Germinal center (tissue), 1 donor: ENCODE data around the gene MXD3.
A peak's percentile ranks its signal among the peaks of the same experiment; 100 is the strongest.
"Not testable (repeated sequence)": the region's sequence is repeated elsewhere in the genome, so short reads cannot be mapped to it uniquely, and the experiment has no call there.

ENCODE experiments used
- DNase-seq: peaks from one replicate; pipeline ENCODE4 v3.0.0; 2012; ENCODE audit warnings: mixed read lengths, low spot score

MXD3 gene, protein sequence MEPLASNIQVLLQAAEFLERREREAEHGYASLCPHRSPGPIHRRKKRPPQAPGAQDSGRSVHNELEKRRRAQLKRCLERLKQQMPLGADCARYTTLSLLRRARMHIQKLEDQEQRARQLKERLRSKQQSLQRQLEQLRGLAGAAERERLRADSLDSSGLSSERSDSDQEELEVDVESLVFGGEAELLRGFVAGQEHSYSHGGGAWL

DNA sequence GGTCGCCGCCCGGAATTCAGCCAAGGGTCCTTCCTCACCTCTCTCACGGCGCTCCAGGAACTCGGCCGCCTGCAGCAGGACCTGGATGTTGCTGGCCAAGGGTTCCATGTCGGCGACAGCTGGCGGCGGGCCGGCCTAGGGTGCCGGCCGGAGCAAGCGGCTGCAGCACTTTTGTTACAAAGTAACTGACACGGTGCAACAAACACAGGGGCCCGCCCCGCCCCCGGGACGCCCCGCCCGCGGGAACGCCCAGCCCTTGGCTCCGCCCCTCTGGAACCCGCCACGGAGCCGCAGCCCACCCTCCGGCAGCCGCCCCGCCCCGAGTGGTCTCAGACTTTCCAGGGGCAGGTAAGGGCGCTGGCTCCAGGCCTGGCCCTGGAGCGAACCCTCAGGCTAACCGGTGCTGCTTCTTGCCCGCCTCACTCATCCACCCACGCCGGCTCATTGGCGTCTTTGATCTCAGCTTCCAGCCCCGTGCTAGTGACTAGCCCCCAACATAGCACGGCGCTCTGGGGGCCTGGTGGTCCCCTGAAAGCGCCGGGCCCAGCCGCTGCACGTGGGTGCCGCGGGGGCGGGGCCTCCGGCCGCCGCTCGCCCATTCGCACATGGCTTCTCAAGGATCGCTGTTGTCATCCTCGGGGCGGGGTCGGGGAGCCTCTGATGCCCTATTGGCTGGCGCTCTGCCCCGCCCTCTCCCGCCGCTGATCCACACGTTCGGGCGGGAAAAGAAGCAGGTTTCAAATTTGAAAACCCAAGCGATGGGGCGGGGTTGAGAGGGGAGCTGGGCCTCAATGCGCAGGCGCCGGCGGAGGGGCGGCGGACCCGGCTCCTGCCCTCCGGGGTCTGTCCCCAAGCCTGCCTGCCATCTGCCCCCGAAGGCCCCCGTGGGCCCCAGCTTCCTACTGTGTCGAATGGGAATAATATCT lies at the start of gene MXD3:
TSS of gene MXD3 (minus strand) at position 176 of the 926 bp plus-strand sequence. CDS start at position 108, 68 bp downstream.
- peak; percentile 96 for DNase-seq

DNA sequence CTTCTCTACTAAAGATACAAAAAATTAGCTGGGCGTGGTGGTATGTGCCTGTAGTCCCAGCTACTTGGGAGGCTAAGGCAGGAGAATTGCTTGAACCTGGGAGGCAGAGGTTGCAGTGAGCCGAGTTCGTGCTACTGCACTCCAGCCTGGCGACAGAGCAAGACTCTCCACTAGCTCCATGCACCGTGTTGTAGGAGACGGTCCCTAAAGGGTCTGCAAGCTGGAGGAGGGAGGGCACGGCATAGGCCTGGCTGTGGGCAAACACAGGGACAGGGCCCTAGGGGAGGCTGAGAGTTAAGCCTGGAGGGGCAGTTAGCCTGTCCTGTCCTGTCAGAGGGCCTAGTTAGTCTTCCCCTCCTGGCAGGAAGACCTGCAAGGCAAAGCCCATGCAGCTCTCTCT lies 49.0 kb upstream of the MXD3 start:
- DNase-seq, result not testable (repeated sequence)

DNA sequence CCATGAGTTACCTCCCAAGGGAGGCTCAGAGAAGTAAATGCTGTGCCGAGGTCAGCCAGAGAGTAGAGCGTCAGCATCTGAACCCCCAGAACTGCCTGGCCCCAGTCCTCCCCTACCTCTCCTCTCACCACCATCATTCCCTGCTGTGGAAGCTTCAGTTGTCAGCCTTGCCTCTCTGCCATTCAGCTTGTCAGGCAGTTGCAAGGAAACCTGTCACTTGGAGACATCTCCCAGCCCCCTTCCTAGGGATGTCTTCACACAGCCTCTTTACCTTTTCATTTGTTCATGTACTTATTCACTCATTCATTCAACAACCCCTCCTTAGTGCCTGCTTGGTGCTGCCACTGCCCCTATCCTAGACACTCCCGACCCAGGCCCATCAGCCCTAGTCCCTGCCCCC lies 48.2 kb upstream of the MXD3 start:
- DNase-seq, result no peak

DNA sequence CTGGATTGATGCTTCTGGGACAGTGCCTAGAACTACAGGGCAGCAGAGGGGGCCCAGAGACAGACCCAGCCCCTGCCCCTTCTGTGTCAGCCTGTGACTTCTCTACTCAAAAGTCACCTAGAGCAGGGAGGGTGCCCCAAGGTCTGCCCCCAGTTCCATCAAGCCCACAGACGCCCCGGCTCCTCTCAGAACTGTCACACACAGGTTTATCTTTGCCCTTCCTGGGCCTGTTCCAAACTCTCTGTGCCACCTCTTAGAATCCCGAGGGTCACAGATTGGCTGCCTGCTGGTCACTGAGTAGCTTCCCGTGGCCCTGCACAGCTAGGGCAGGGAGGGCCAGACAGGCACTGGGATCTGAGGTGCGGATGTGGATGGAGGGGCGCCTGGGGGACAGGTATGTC lies 47.8 kb upstream of the MXD3 start:
- no peak for DNase-seq

DNA sequence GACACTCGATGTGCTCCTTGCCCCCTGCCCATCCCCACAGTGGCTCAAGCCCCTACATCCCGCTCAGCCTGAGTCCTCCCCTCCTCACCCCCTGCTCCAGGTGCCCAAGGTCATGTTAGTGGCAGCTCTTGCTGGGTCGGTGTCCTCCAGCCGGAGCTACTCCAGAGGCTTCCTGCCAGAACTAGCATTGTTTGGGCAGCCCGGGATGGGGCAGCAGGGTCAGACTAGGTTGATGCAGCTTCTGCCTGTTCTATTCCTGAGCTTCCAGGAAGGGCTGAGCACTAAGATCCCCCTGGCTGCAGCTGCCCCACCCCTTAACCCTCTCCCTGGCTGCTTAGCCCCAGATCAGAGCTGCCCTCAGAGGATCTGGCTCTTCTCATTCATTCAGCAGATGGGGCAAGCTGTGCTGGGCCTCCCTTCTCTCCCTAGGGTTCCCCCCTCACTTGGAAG lies 46.7 kb upstream of the MXD3 start:
- DNase-seq, result no peak

DNA sequence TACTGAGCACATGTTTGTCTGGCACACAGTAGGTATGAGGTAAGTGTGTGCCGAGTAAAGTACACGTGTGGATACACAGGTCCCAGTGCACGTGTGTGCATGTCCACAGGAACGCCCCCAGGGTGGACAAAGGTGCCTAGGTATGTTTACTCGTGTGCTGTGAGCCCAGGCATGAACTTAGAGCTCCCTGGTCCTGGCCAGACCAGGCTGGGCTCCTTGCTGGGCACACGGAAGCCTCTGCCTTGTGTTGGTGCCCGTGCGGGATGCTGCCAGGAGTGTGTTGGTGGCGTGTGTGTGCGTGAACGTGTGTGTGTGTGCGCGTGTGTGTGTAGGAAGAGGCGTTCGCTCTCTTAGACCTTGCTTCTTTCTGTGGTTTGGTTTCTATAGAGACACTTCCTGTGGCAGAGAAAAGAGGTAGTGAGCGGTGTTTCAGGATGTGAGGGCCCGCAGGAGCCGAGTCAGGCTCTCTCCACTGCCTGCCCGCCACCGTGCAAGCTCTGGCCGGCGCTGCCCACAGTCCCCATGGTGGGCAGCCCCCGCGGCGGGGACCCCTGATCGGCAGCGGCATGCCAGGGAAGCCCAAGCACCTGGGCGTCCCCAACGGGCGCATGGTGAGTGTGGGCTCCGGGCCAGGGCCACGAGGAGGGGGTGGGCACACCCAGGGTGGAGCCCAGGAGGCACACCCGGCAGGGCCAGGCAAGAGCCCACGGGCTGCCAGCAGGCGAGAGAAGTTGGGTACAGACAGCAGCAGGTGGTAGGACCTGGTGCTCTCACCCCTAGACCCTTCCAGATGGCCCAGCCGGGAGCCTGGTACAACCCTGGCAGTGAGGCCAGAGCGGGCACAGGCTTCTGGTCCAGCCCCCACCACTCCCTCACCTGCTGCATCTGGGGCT lies 46.0 kb upstream of the MXD3 start, which contains the start of gene RGS14:
TSS of gene RGS14 (plus strand) at position 466 of the 893 bp plus-strand sequence. CDS start at position 567, 101 bp downstream.
- DNase-seq, result peak; percentile 85

DNA sequence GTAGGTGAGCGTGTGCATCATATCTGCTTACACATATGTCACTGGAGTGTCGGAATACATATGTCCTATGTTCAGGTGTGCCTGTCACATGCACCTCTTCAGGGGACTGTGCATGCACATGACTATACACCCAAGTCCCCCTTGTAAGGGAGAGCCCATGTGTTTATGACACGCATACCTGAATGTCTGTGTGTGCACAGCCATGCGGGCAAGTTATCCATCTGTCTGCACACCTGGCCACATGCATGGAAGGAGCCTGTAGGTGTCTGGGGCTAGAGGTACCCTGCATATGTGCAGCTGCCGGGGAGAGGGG lies 45.4 kb upstream of the MXD3 start:
- DNase-seq, result no peak

DNA sequence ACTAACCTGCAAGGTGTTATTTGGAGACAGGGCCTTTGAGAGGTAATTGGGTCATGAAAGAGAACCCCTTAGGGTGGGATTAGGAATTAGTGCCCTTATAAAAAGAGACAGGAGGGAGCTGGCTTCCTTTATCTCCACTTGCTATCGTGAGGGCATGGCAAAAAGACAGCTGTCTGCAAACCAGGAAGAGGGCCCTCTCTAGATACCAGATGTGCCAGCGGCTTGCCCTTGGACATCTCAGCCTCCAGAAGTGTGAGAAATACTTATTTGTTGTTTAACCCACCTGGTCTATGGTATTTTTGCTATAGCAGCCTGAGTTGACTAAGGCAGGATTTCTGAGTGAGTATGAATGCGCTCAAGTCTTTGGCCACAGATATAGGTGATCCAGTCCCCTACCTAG lies 45.0 kb upstream of the MXD3 start:
- DNase-seq, result no peak

DNA sequence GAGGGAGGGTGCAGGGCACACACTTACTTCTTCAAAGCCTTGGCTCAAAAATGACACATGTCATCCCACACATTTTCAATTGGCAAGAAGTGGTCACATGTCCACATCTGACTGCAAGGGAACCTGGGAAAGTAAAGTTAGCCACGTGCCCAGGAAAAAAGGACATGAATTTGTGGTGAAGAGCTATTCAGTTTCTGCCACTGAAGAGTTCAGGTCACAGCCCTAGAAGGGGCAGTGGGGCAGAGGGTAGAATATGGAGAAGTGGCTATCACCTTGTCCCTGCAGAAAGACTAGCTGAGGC lies 44.1 kb upstream of the MXD3 start:
- no peak for DNase-seq

DNA sequence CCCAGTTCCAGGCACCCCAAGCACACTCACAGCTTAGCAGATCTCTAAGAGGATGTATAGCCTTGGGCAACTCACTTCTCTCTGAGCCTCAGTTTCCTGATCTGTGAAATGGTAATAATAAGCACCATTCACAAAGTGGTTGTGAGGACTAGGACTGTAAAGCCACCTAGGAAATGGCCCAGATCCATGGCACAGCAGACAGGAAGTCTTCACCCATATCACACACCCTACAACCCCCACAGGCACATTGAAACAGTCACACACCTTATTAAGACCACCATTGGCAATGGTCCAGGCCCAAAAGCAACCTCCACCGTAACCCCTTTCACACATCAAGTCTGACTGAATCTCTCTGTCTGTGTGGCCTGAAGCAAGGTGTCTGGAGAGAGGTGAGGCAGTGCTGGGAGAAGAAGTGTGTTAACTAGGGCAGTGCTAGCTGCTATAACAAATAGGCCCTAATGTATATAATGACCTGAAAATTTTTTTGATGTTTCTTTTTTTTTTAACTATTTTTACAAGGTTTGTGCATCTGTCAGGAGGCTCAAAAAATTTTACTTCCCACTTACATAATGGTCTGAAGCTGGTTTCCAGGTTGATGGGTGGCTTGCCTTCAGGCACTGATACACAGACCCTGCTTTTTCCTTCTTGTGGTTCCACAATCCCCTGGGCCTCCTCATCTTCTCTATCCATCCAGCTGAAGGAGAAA lies 43.6 kb upstream of the MXD3 start:
- DNase-seq, result no peak

DNA sequence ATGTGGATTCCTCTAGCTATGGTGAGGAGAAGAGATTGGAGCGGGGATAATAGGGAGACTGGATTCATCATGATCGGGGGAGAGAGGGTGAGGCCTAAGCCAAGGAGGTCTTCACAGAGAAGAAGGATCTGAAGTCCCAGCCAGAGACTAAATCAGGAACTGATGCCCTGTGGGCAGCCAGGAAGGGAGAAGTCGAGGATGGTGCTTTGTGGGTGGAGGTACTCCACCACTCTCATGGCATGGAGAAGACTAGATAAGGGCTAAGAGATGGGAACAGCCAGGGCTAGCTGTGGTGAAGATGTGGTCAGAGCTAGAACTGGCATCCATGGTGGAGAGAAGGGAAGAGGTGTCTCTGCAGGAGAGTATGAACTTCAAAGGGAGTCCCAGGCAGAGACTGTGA lies 43.0 kb upstream of the MXD3 start:
- DNase-seq, result no peak

DNA sequence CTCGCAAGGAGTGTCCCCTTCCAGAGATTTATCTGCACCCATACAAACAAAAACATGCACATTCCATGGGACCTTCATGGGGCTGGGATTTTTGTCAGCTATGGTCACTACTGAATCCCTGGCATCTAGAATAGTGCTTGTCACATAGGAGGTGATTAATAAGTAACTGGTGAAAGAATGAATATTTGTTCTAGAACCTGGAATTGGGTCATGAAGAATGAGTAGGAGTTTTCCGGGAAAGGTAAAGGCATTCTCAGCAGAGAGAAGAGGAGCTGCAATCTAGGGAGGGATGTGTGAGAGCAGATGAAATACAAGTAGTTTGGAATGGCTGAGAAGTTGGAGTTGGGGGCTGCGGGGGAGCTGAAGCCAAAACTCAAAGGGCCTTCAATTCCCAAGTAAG lies 42.6 kb upstream of the MXD3 start:
- no peak for DNase-seq

DNA sequence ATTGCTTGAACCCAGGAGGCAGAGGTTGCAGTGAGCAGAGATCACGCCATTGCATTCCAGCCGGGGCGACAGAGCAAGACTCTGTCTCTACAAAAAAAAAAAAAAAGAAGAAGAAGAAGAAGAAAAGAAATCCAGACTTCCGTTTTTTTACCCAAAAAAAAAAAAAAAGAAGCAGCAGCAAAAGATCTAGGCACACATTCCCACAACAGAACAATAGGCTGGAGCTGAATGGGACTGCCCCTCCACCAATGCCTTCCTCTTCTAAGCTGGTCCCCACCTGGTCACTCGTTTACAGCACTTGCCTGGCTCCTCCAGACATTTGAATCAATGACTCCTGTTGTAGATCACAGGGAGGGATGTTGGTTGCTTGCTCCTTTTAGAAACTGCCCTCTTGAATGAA lies 41.4 kb upstream of the MXD3 start:
- DNase-seq, result no peak

DNA sequence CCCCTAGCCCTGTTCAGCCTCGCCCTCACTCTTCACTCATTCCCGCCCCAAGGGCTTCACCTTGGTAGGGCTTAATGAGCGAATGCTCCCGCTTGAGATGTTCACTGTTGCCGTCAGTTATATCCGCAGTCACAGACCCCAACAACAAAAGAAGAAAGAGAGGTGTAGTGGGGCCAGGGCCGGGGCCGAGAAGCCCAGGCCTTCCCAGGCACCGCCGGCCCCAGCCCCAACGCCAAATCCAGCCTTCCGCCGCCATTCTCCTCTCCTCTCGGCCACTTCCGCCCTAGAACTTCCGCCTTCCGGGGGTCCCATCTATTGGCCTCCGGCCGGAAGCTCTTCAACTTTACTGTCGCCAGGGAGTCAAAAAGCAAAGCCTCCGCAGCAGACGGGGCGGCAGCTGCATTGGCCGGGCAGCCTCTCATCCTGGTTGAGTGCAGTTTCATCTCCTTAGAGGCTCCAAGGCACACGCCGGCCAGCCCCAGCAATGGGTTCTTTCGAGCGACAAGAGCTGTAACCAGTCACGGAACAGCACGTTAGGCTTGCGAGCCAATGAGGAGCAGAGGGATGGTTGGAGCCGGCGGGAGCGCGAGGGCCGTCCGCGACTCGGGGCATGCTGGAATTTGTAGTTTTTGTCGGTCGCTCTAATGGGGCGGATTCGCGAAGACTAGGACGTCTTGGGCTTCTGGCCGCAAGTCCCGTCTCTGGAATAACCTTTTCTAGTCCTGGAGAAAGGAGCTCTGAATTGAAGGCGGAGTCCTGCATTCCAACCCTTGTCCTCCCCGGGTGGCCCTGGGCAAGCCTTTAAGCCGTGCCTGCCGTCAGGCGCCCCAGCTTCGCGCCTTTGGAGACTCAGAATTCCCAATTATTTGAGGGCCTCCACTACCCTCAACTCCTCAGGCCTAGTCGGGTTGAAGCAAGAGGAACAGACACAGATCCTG lies 40.0 kb upstream of the MXD3 start, which contains the start of gene LMAN2:
TSS of gene LMAN2 (minus strand) at position 277 of the 938 bp plus-strand sequence. CDS start at position 256, 21 bp downstream.
- peak; percentile 97 for DNase-seq

DNA sequence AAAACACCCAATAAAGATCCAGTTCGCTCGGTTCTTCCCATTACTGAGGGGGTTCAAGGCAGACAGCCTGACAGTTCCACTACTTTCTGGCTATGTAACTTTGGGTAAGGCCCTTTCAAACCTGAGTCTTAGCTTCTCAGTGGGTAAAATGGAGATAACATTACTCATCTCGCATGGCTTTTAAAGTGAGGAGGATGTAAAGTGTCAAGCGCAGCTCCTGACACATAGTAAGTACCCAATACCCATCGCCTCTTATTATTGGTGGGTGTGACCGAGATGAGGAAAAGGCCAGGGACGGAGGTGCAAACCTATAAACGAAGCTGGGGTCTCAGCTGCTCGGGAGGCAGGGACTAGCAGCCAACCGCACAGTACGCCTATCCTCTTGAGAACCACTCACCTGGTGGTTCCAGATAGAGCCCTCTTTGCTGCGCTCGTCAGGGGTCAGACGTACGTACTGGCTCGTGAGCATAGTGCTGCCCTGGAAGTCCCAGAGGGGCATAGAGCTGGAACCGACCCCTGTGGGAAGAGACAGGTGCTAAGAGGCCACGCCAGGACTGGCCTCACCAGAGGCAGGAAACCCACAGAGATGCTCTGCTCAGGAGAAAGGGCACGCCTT lies 39.2 kb upstream of the MXD3 start:
- no peak for DNase-seq

DNA sequence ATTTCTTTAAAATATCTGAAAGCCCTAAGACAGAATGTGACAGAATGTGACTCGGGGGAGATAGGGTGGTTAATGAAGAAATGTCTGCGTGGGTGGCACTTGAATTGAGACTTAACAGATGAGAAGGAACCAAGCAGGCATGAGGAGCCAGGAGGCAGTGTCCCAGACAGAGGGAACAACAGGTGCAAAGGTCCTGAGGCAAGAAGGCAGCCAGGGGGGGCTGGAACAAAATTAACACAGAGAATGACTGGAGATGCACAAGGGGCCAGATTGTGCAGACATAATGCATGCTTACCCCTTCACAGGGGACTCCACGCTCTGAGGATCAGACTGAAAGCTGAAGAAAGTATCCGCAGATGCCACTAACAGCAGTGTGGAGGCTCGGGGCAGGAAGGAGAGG lies 38.1 kb upstream of the MXD3 start:
- DNase-seq, result no peak

DNA sequence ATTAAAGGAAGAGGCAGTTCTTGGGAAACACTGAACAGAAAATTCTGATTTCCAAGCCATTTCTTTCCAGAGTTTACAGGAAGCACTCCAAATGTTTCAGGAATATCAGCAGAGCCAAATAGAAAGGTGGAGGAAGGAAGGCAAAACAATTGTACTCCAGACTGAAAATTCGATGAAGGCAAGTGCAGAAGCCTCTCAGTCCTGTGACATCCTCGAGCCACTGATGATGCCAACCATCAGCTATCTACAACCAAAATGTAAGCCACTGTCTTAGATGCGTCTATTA lies 37.6 kb upstream of the MXD3 start:
- DNase-seq, result no peak

DNA sequence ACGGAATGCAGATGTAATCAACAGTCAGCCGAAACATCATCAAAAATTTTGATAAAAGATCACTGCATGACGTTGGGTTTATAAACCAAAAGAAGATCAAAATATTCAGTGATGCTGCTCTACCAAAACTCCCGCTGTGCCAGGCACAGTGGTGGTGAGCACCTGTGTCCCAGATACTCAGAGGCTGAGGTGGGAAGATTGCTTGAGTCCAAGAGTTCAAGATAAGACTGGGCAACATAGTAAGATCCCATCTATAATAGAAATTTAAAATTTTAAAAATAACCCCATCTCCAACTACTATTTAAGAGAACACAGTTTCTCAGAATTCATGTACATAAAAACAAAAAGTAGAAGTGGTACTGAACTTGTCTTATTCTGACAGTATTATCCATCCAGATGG lies 36.0 kb upstream of the MXD3 start:
- no peak for DNase-seq

DNA sequence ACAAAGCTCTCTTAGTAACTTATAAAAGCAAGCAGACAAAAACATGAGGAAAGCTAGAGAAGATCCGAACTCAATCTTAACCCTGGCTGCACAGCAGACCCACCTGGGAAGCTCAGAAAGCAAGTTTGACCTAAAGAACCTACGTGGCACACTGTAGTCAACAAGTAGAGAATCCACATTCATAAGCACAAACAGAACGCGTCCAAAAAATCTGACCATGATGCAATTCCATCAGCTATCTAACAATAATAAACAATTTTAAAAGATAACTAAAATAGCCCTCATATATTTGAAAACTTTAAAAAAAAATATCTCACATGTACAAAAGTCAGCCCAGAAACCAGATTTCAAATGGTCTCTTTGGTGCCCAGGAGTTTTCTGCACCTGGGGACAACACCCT lies 35.1 kb upstream of the MXD3 start:
- DNase-seq, result no peak

DNA sequence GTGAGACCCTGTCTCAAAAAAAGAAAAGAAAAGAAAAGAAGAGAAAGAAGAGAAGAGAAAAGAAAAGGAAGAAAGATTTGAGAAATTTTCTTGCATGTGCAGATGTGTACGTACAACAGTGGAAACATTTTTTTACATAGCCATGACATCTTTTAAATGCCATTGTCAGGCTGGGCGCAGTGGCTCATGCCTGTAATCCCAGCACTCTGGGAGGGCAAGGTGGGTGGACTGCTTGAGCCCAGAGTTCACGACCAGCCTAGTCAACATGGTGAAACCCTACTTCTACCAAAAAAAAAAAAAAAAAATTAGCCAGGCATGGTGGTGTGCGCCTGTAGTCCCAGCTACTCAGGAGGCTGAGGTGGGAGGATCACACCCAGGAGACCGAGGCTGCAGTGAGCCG lies 33.2 kb upstream of the MXD3 start:
- no peak for DNase-seq

DNA sequence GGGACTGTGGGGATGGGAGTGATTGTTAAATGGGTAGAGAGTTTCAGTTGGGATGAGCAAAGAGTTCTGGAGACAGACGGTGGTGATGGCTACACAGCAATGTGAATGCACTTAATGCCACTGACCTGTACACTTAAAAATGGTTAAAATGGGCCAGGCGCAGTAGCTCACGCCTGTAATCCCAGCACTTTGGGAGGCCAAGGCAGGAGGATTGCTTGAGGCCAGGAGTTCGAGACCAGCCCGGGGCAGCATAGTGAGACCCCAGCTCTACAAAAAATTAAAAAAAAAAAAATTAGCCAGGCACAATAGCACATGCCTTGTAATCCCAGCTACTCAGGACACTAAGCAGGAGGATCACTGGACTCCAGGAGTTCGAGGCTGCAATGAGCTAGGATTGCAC lies 32.1 kb upstream of the MXD3 start:
- DNase-seq, result no peak
